Upper lobe of left lung (tissue), 4 donors: Measurements from ENCODE around the gene ATAD2B.

ENCODE experiments used
- CTCF ChIP-seq, 6 experiments: fragments of 450-650 bp in 4 of 6; fragments of 200-600 bp in 2 of 6; sonication (generic) in 2 of 6; IDR thresholded peaks; one replicate each; pipeline ENCODE4 v1.5.1; 2016 to 2019; ENCODE audit warnings: antibody characterized with exemption in 6 of 6
- EP300 ChIP-seq, 4 donors: sonication (generic); formaldehyde crosslinking; IDR thresholded peaks; one replicate each; pipeline ENCODE4 v1.5.1; 2017; ENCODE audit warnings: antibody characterized with exemption in 4 of 4, control low read depth in 2 of 4
- POLR2A ChIP-seq, 4 donors: fragments of 450-650 bp; IDR thresholded peaks; one replicate each; pipeline ENCODE4 v1.5.1; 2016 to 2017; ENCODE audit warnings: antibody characterized with exemption in 4 of 4, mild to moderate bottlenecking in 2 of 4
- POLR2AphosphoS5 ChIP-seq, 2 donors: sonication (generic); formaldehyde crosslinking; IDR thresholded peaks; one replicate each; pipeline ENCODE4 v1.5.1; 2017; ENCODE audit warnings: antibody characterized with exemption in 2 of 2

- TF ChIP-seq CTCF (IDR thresholded peaks at IDR 0.05): no peak
- no peak for TF ChIP-seq POLR2AphosphoS5 (IDR thresholded peaks at IDR 0.05)
- TF ChIP-seq EP300 (IDR thresholded peaks at IDR 0.05): no peak
- no peak for TF ChIP-seq POLR2A (IDR thresholded peaks at IDR 0.05)
Measured at GRCh38 chr2:23837871-23838270, 89.1 kb downstream of the ATAD2B start.
